GM06990 (cell line): ENCODE measurements around the gene VCL.

Experiments used
- DNase-seq: peaks from one replicate; pipeline ENCODE4 v3.0.0-alpha.2; 2011; ENCODE audit not compliant: insufficient read length; ENCODE audit errors: extremely low read depth
- H3K27me3 ChIP-seq: replicated peaks from 2 replicates; pipeline ENCODE4 v1.6.0; 2011; ENCODE audit warnings: low read length; ENCODE audit not compliant: control insufficient read depth, insufficient read depth
- H3K36me3 ChIP-seq: 2 replicates; pipeline ENCODE4 v1.5.1; 2011; ENCODE audit warnings: low read length; ENCODE audit not compliant: control insufficient read depth, insufficient read depth
- H3K4me3 ChIP-seq: replicated peaks from 2 replicates; pipeline ENCODE4 v1.5.1; 2011; ENCODE audit warnings: low read depth, mild to moderate bottlenecking, control low read depth, low read length
- CTCF ChIP-seq: IDR thresholded peaks from 2 replicates; pipeline ENCODE4 v1.5.1; 2011; ENCODE audit warnings: low read length, control low read depth, mild to moderate bottlenecking, inconsistent platforms; ENCODE audit not compliant: insufficient read depth, poor library complexity, severe bottlenecking

The VCL gene

GRCh38 chr10:74051736-74052342 lies 53.9 kb downstream of the VCL start:
- no peak for TF ChIP-seq CTCF
- DNase-seq = no peak
- Histone ChIP-seq H3K4me3 (no peak overlapping the region), H3K27me3 (no peaks in the 10 kb centered on the region), H3K36me3 (no peaks in the 10 kb centered on the region)

- TF ChIP-seq CTCF = no peak
- Histone ChIP-seq H3K36me3 (no peaks in the 10 kb centered on the region), H3K27me3 (no peaks in the 10 kb centered on the region), H3K4me3 (no peak overlapping the region)
- no peak for DNase-seq
These were observed 55.1 kb downstream of the VCL start for GRCh38 chr10:74052994-74053393.

- TF ChIP-seq CTCF = no peak
- no peaks in the 10 kb centered on the region for H3K36me3 ChIP-seq
- no peaks in the 10 kb centered on the region for H3K27me3 ChIP-seq
- no peak overlapping the region for H3K4me3 ChIP-seq
- DNase-seq = no peak
These were observed 57.6 kb downstream of the VCL start for GRCh38 chr10:74055383-74056049.

- DNase-seq = peak; percentile 40
- H3K27me3 ChIP-seq = no peaks in the 10 kb centered on the region
- no peak overlapping the region for H3K4me3 ChIP-seq
- TF ChIP-seq CTCF = no peak
- H3K36me3 ChIP-seq = no peaks in the 10 kb centered on the region
These were observed 58.3 kb downstream of the VCL start for GRCh38 chr10:74056050-74056818.

- TF ChIP-seq CTCF = no peak
- Histone ChIP-seq H3K36me3 (no peaks in the 10 kb centered on the region), H3K4me3 (no peak overlapping the region), H3K27me3 (no peaks in the 10 kb centered on the region)
- peak; percentile 22 for DNase-seq
These were observed 60.2 kb downstream of the VCL start for GRCh38 chr10:74058071-74058470.
